Caco-2 (cell line): ENCODE results near the gene DCAF7. TPM values are rescaled to one million over a fixed set of nuclear protein-coding genes. Genes with fewer than 3 reads are reported as not detected.

Experiments
- BruUV-seq: library from RNA; stranded (reverse); fragments of 400-500 nt; replicated peaks from 2 replicates; lab custom pipeline; 2021; lab: Mats Ljungman, UMichigan
- CTCF ChIA-PET: fragments of 300-600 bp; sonication (Branson Sonifier 250); formaldehyde crosslinking; loops from one replicate; lab custom pipeline; 2022; ENCODE audit warnings: antibody characterized with exemption; lab: Charles Lee
- POLR2A ChIA-PET: fragments of 300-600 bp; sonication (Branson Sonifier 250); formaldehyde crosslinking; loops from one replicate; lab custom pipeline; 2022; ENCODE audit warnings: antibody characterized with exemption; lab: Charles Lee
- DNase-seq, 2 experiments: peaks; one replicate each; pipeline versions ENCODE4 v3.0.0 to v3.0.0-alpha.2; 2020 to 2022
- H3K27me3 ChIP-seq: replicated peaks from 2 replicates; pipeline ENCODE4 v1.6.0; 2011; ENCODE audit warnings: low read length; ENCODE audit not compliant: control insufficient read depth, insufficient read depth
- H3K36me3 ChIP-seq: 2 replicates; pipeline ENCODE4 v1.5.1; 2011; ENCODE audit warnings: low read length; ENCODE audit not compliant: control insufficient read depth, insufficient read depth
- H3K4me1 ChIP-seq: fragments of 250-450 bp; sonication (Bioruptor Pico); 2 replicates; pipeline ENCODE4 v1.5.1; 2020; ENCODE audit warnings: mild to moderate bottlenecking
- H3K4me3 ChIP-seq: 2 replicates; pipeline ENCODE4 v1.5.1; 2011; ENCODE audit warnings: low read depth, mild to moderate bottlenecking, control low read depth, low read length
- H3K9me3 ChIP-seq: fragments of 250-450 bp; sonication (Bioruptor Pico); 2 replicates; pipeline ENCODE4 v1.5.1; 2020; ENCODE audit warnings: mild to moderate bottlenecking, moderate library complexity
- H3K27ac Mint-ChIP-seq: one replicate; pipeline ENCODE4 v1.8.0; 2022; ENCODE audit warnings: mixed read lengths; ENCODE audit not compliant: unreplicated experiment
- H3K27me3 Mint-ChIP-seq: one replicate; pipeline ENCODE4 v1.8.0; 2022; ENCODE audit warnings: mixed read lengths; ENCODE audit not compliant: insufficient read depth, unreplicated experiment
- H3K36me3 Mint-ChIP-seq: one replicate; pipeline ENCODE4 v1.8.0; 2022; ENCODE audit warnings: mild to moderate bottlenecking, mixed read lengths; ENCODE audit not compliant: insufficient read depth, unreplicated experiment
- H3K4me1 Mint-ChIP-seq: one replicate; pipeline ENCODE4 v1.8.0; 2022; ENCODE audit warnings: low read depth, mixed read lengths; ENCODE audit not compliant: unreplicated experiment
- H3K4me3 Mint-ChIP-seq: one replicate; pipeline ENCODE4 v1.8.0; 2022; ENCODE audit warnings: mild to moderate bottlenecking, moderate library complexity, mixed read lengths; ENCODE audit not compliant: unreplicated experiment
- H3K9me3 Mint-ChIP-seq: one replicate; pipeline ENCODE4 v1.8.0; 2022; ENCODE audit warnings: mixed read lengths; ENCODE audit not compliant: unreplicated experiment
- CTCF ChIP-seq, 2 experiments: fragments of 200-600 bp in 1 of 2; IDR thresholded peaks; 1 replicate in 1 of 2; 2 replicates in 1 of 2; pipeline versions ENCODE4 v1.5.1 to v1.8.0; 2011 to 2022; ENCODE audit warnings: antibody characterized with exemption in 1 of 2, control low read depth in 1 of 2, inconsistent platforms in 1 of 2, low read depth in 1 of 2, low read length in 1 of 2, mild to moderate bottlenecking in 1 of 2, moderate library complexity in 1 of 2; ENCODE audit not compliant: insufficient read depth in 1 of 2, severe bottlenecking in 1 of 2, unreplicated experiment in 1 of 2
- intact Hi-C: fragments of 100-400 bp; cut with micrococcal nuclease; formaldehyde crosslinking; loops from one replicate; pipeline ENCODE4 v1.10.0; 2022; ENCODE audit not compliant: unreplicated experiment
- total RNA-seq: library from RNA; stranded (reverse); gene quantifications from 2 replicates; pipeline ENCODE4 v1.2.3, GENCODE V29; 2022

DCAF7 gene
- total RNA-seq, 1 experiment from 2014 or later = 94.5 TPM

- no peak overlapping the region for H3K4me3 ChIP-seq
- H3K9me3 Mint-ChIP-seq = no peaks in the 10 kb centered on the region
- intact Hi-C loops = no loop called here
- H3K4me1 Mint-ChIP-seq = no peaks in the 10 kb centered on the region
- no peak overlapping the region for H3K27ac Mint-ChIP-seq
- CTCF ChIA-PET = no interaction called here
- H3K36me3 ChIP-seq = peaks cover 4% of the 10 kb centered on the region
- peaks cover 42% of the 10 kb centered on the region for H3K36me3 Mint-ChIP-seq
- POLR2A ChIA-PET = no interaction called here
- BruUV-seq = no TSS peak
- TF ChIP-seq CTCF (IDR thresholded peaks at IDR 0.05; ENCODE audit: insufficient read depth in 1 of 2, low read depth in 1 of 2, low read length in 1 of 2, severe bottlenecking in 1 of 2, unreplicated experiment in 1 of 2) = no peak
- no peaks in the 10 kb centered on the region for H3K9me3 ChIP-seq
- H3K4me3 Mint-ChIP-seq = no peak overlapping the region
- no peaks in the 10 kb centered on the region for H3K27me3 Mint-ChIP-seq
- H3K4me1 ChIP-seq = no peaks in the 10 kb centered on the region
- no peak for DNase-seq
- no peaks in the 10 kb centered on the region for H3K27me3 ChIP-seq
Measured at GRCh38 chr17:63588797-63589196, 38.5 kb downstream of the DCAF7 start.

- Histone ChIP-seq H3K9me3 (no peaks in the 10 kb centered on the region), H3K27me3 (no peaks in the 10 kb centered on the region), H3K4me3 (no peak overlapping the region), H3K4me1 (no peaks in the 10 kb centered on the region), H3K36me3 (peaks cover 4% of the 10 kb centered on the region)
- no TSS peak for BruUV-seq
- H3K36me3 Mint-ChIP-seq = peaks cover 48% of the 10 kb centered on the region
- no peak for DNase-seq
- no peak overlapping the region for H3K4me3 Mint-ChIP-seq
- ChIA-PET POLR2A (no interaction called here), CTCF (no interaction called here)
- intact Hi-C loops = no loop called here
- H3K27me3 Mint-ChIP-seq = no peaks in the 10 kb centered on the region
- no peak overlapping the region for H3K27ac Mint-ChIP-seq
- no peaks in the 10 kb centered on the region for H3K9me3 Mint-ChIP-seq
- no peaks in the 10 kb centered on the region for H3K4me1 Mint-ChIP-seq
- TF ChIP-seq CTCF (IDR thresholded peaks at IDR 0.05; ENCODE audit: insufficient read depth in 1 of 2, low read depth in 1 of 2, low read length in 1 of 2, severe bottlenecking in 1 of 2, unreplicated experiment in 1 of 2) = no peak
Measured at GRCh38 chr17:63589646-63590045, 39.4 kb downstream of the DCAF7 start.

GRCh38 chr17:63592797-63593196 is 42.5 kb downstream of the DCAF7 start:
- H3K4me1 ChIP-seq = no peaks in the 10 kb centered on the region
- DNase-seq = no peak
- intact Hi-C loops = no loop called here
- Mint-ChIP-seq H3K27me3 (no peaks in the 10 kb centered on the region), H3K36me3 (peaks cover 45% of the 10 kb centered on the region), H3K9me3 (no peaks in the 10 kb centered on the region), H3K4me1 (no peaks in the 10 kb centered on the region), H3K27ac (no peak overlapping the region), H3K4me3 (no peak overlapping the region)
- ChIA-PET CTCF (no interaction called here), POLR2A (no interaction called here)
- H3K27me3 ChIP-seq = no peaks in the 10 kb centered on the region
- no peaks in the 10 kb centered on the region for H3K9me3 ChIP-seq
- TF ChIP-seq CTCF (IDR thresholded peaks at IDR 0.05; ENCODE audit: insufficient read depth in 1 of 2, low read depth in 1 of 2, low read length in 1 of 2, severe bottlenecking in 1 of 2, unreplicated experiment in 1 of 2) = no peak
- no peak overlapping the region for H3K4me3 ChIP-seq
- peaks cover 4% of the 10 kb centered on the region for H3K36me3 ChIP-seq
- no TSS peak for BruUV-seq
